Measurements from ENCODE around the gene TRAF3.

- TF ChIP-seq CTCF (IDR thresholded peaks at IDR 0.05) (no peak), YY1 (IDR thresholded peaks at IDR 0.05; ENCODE audit: low read depth) (no peak), TCF12 (IDR thresholded peaks at IDR 0.05) (no peak), EZH2phosphoT487 (IDR thresholded peaks at IDR 0.05; ENCODE audit: borderline replicate concordance, low read depth) (no peak), IRF3 (IDR thresholded peaks at IDR 0.05; ENCODE audit: low read depth, low read length) (no peak), RFX5 (IDR thresholded peaks at IDR 0.05; ENCODE audit: low read length) (no peak), ZBTB33 (IDR thresholded peaks at IDR 0.05; ENCODE audit: borderline replicate concordance, low read depth) (no peak), EP300 (IDR thresholded peaks at IDR 0.05; ENCODE audit: borderline replicate concordance in 1 of 2, low read depth in 1 of 2, low read length in 1 of 2) (no peak), MXI1 (IDR thresholded peaks at IDR 0.05; ENCODE audit: low read depth, low read length) (no peak), MAX (IDR thresholded peaks at IDR 0.05; ENCODE audit: low read depth) (no peak), USF2 (IDR thresholded peaks at IDR 0.05; ENCODE audit: borderline replicate concordance, low read depth, low read length) (no peak), GABPA (IDR thresholded peaks at IDR 0.05; ENCODE audit: low read depth) (no peak)
Measured at GRCh38 chr14:102949801-102950451, 172.7 kb downstream of the TRAF3 start.

Data from SK-N-SH (cell line).